GM12873 (cell line): Measurements from ENCODE around the gene PEAK3.

Source experiments
- TF ChIP-seq, protein P1 (sequence below): IDR thresholded peaks from 2 replicates; pipeline ENCODE4 v1.5.1; 2012; ENCODE audit warnings: low read depth, mild to moderate bottlenecking, moderate library complexity, low read length, control low read depth; ENCODE audit not compliant: insufficient read depth; ENCODE audit errors: missing control alignments

Gene PEAK3

GRCh38 chr19:2327773-2328400, 45.9 kb upstream of the PEAK3 start:
- TF ChIP-seq, protein P1, sequence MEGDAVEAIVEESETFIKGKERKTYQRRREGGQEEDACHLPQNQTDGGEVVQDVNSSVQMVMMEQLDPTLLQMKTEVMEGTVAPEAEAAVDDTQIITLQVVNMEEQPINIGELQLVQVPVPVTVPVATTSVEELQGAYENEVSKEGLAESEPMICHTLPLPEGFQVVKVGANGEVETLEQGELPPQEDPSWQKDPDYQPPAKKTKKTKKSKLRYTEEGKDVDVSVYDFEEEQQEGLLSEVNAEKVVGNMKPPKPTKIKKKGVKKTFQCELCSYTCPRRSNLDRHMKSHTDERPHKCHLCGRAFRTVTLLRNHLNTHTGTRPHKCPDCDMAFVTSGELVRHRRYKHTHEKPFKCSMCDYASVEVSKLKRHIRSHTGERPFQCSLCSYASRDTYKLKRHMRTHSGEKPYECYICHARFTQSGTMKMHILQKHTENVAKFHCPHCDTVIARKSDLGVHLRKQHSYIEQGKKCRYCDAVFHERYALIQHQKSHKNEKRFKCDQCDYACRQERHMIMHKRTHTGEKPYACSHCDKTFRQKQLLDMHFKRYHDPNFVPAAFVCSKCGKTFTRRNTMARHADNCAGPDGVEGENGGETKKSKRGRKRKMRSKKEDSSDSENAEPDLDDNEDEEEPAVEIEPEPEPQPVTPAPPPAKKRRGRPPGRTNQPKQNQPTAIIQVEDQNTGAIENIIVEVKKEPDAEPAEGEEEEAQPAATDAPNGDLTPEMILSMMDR, result no peak

DNA sequence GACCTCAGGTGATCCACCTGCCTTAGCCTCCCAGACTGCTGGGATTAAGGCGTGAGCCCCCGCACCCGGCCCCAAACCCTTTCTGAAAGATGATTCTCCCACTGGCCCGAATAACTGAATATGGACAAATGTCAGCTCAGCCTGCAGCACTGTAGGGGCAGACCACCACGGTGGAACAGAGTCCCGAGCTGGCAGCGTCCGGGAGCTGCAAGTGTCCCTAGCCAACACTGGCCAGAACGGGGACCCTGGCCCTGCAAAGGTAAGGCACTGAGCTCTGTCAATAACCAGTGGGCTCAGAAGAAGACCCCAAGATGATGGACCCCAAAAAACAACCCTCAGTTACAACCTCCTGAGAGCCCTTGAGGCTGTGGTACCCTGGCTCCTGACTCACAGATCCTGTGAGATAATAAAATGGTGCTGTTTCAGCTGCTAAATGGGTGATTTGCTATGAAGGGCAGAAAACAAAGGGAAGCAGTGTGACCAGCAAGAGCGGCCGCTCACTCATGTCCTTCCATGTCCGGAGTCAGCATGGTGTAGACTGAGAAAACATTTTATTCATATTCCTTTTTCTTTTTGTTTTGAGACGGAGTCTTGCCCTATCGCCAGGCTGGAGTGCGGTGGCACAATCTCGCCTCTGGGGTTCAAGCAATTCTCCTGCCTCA, 44.9 kb upstream of the PEAK3 start:
- TF ChIP-seq, protein P1, result no peak

DNA sequence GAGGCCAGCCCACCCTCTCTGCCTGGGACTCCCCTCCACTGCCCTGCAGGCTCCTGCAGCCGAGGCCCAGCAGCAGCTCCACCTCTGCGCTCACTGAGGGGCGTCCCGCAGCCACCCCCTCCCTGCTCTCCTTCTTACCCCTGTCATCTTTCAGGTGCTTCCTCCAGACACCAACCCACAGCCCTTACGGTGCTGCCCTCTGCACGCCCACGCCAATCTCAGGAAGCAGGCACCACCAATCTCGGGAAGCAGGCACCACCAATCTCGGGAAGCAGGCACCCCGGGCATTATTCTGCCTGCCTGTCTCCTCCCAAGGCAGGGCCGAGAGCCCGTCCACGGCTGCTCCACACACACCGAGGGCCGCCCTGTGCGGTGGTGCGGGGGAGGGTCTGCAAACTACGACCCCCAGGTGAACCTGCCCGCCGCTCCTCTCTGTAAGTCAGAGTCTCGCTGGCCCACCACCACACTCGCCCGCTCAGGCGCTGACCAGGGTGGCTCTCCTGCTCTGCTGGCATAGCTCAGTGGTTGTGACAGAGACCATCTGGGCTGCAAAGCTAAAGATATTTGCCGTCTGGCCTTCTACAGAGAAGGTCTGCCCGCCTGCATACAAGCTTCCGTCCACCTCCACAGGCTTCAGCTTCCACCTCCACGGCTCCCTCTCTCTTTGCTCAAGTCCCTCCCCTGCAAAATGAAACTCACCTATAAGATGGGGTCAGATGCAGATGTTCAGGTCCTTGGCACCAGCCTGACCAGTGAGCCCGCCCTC, 43.5 kb upstream of the PEAK3 start:
- TF ChIP-seq, protein P1, result no peak

DNA sequence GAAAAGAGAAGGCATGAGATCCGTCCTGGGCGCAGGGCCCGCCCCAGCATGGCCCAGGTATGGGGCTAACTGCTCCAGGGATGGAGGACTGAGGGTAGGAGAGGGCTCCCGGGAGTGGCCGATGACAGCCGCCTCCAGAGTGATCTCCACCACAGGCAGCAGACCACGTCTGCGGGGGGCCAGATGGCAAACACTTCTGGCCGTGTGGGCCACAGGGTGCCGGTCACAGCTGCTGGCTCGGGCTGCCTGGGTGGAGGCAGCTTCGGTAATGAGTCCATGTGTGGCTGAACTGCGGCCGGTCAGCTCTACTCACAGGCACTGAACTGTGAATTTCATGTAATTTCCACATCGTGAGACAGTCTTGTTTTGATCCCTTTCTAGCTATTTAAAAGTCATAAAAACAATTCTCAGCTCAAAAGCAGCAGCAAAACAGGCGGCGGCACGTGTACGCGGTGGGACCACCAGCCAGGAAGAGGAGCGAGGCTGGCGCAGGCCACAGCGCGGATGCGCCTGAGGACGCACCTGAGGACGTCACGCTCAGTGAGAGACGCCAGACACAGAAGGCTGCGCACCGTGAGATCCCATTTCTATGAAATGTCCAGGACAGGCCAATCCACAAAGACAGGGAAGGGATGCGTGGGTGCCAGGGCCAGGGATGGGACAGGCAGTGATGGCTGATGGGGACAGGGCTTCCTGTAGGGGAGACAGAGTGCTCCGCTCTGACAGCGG, 42.4 kb upstream of the PEAK3 start:
- TF ChIP-seq, protein P1, result no peak

- TF ChIP-seq, protein P1, result no peak
Measured at GRCh38 chr19:2323707-2324106, 41.7 kb upstream of the PEAK3 start.

DNA sequence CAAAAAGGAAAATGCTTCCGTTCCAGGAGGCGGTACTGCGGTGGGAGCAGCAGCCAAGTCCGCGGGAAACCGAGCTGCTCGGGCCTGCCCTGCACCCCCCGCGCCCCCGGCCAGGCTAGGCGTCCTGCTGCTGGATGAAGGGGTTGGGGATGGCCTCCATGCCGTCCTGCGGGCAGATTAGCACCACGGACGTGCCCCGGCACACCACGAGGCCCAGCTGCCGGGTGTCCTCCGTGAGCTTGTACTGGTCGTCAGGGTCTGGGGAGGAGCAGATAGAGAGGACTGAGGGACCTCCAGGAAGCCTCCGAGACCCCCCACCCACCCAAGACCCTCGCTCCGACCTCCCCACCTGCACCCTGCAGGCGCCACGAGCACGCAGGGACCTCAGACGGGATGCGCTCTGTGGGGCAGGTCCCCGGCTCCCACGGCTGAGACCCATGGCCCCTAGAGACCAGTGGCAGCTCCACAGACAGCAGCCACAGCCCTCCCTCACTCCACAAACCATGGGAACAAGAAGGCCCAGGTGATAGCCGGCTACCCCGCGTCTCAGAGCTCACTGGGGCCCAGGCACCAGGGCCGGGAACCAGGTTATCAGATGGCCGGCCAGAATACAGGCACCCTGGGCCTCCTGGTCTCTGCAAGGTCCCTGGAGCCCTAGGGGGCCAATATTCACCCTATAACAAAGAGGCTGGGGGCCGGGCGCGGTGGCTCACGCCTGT, 39.7 kb upstream of the PEAK3 start:
- TF ChIP-seq, protein P1, result no peak
